HG03175 (cell line): Measurements from ENCODE around the gene PARL.

ENCODE experiments used
- ATAC-seq: cut with Tn5 transposase; IDR thresholded peaks from one replicate; pipeline ENCODE4 v1.9.1; 2021; ENCODE audit warnings: mild to moderate bottlenecking, moderate library complexity; ENCODE audit not compliant: unreplicated experiment

The PARL gene

GRCh38 chr3:183862610-183863009 lies 22.1 kb downstream of the PARL start:
- no peak for ATAC-seq

GRCh38 chr3:183857863-183858262 lies 26.8 kb downstream of the PARL start:
- ATAC-seq: no peak

- ATAC-seq: no peak
Measured at GRCh38 chr3:183854318-183855035, 30.2 kb downstream of the PARL start.

- no peak for ATAC-seq
Measured at GRCh38 chr3:183845608-183846288, 38.9 kb downstream of the PARL start.

GRCh38 chr3:183845090-183845489 lies 39.6 kb downstream of the PARL start:
- ATAC-seq: no peak

GRCh38 chr3:183844606-183845005 lies 40.1 kb downstream of the PARL start:
- ATAC-seq: no peak

GRCh38 chr3:183839751-183840150 lies 44.9 kb downstream of the PARL start:
- no peak for ATAC-seq

GRCh38 chr3:183837894-183838293 lies 46.8 kb downstream of the PARL start:
- ATAC-seq: no peak

GRCh38 chr3:183837390-183837789 lies 47.3 kb downstream of the PARL start:
- no peak for ATAC-seq

GRCh38 chr3:183833516-183833915 lies 51.2 kb downstream of the PARL start:
- ATAC-seq: no peak

- ATAC-seq: no peak
Measured at GRCh38 chr3:183830187-183830586, 54.5 kb downstream of the PARL start.

GRCh38 chr3:183829466-183829865 lies 55.2 kb downstream of the PARL start:
- ATAC-seq: no peak

GRCh38 chr3:183828538-183828870 lies 56.2 kb downstream of the PARL start:
- ATAC-seq: no peak

- ATAC-seq: no peak
Measured at GRCh38 chr3:183827809-183828537, 56.7 kb downstream of the PARL start.

GRCh38 chr3:183826448-183827250 lies 58.0 kb downstream of the PARL start:
- no peak for ATAC-seq

GRCh38 chr3:183825456-183826161 lies 59.1 kb downstream of the PARL start, which contains the start of gene MAP6D1:
Gene MAP6D1, minus strand, starts transcription at chr3:183825577. Its CDS starts 30 bp downstream, at chr3:183825547.
- peak; percentile 55 for ATAC-seq

GRCh38 chr3:183824761-183825455 lies 59.8 kb downstream of the PARL start:
- peak; percentile 24 for ATAC-seq

- no peak for ATAC-seq
Measured at GRCh38 chr3:183823963-183824362, 60.7 kb downstream of the PARL start.

- ATAC-seq: no peak
Measured at GRCh38 chr3:183822631-183823030, 62.0 kb downstream of the PARL start.

GRCh38 chr3:183819831-183820230 lies 64.8 kb downstream of the PARL start:
- no peak for ATAC-seq
